Endothelial cell of umbilical vein (primary cell): ENCODE data around the gene SORL1. TPM values are rescaled to one million over a fixed set of nuclear protein-coding genes. Genes with fewer than 3 reads are reported as not detected.

Source experiments
- BruUV-seq: library from RNA; stranded (reverse); fragments of 400-500 nt; replicated peaks from 2 replicates; lab custom pipeline; 2021; lab: Mats Ljungman, UMichigan
- CTCF ChIA-PET: fragments of 300-600, 350-600 bp; sonication (Branson Sonifier 250); formaldehyde crosslinking; loops from one replicate; lab custom pipeline; 2021; ENCODE audit warnings: antibody characterized with exemption, inconsistent platforms; lab: Charles Lee
- POLR2A ChIA-PET: fragments of 300-600, 350-600 bp; sonication (Branson Sonifier 250); formaldehyde crosslinking; loops from one replicate; lab custom pipeline; 2021; ENCODE audit warnings: antibody characterized with exemption, inconsistent platforms; lab: Charles Lee
- DNase-seq: peaks from one replicate; pipeline ENCODE4 v3.0.0-alpha.2; 2011; ENCODE audit warnings: low read depth, low spot score
- FAIRE-seq: peaks from 2 replicates; lab custom pipeline; 2011; peaks lifted over from hg19 to GRCh38; lab: Jason Lieb, UNC
- H2AFZ ChIP-seq: 2 replicates; pipeline ENCODE4 v1.6.0; 2012; ENCODE audit warnings: low read depth, low read length, control low read depth, inconsistent platforms
- H3K27ac ChIP-seq: 2 replicates; pipeline ENCODE4 v1.5.1; 2011; ENCODE audit warnings: low read depth, mild to moderate bottlenecking, control low read depth, low read length, moderate library complexity; ENCODE audit not compliant: insufficient read depth
- H3K27me3 ChIP-seq, 2 experiments: 2 replicates each; pipeline versions ENCODE4 v1.6.0 to v1.6.1; 2011; ENCODE audit warnings: low read length in 2 of 2, mixed read lengths in 1 of 2; ENCODE audit not compliant: control insufficient read depth in 2 of 2, insufficient read depth in 2 of 2
- H3K36me3 ChIP-seq, 2 experiments: 2 replicates in 1 of 2; 3 replicates in 1 of 2; pipeline ENCODE4 v1.5.1; 2011; ENCODE audit warnings: low read length in 2 of 2, mild to moderate bottlenecking in 1 of 2, moderate library complexity in 1 of 2; ENCODE audit not compliant: control insufficient read depth in 2 of 2, insufficient read depth in 2 of 2; ENCODE audit errors: extremely low read depth in 1 of 2
- H3K4me1 ChIP-seq: 3 replicates; pipeline ENCODE4 v1.5.1; 2011; ENCODE audit warnings: mild to moderate bottlenecking, low read length; ENCODE audit not compliant: control insufficient read depth, insufficient read depth; ENCODE audit errors: extremely low read depth
- H3K4me2 ChIP-seq: 2 replicates; pipeline ENCODE4 v1.6.1; 2011; ENCODE audit warnings: low read length, control low read depth, mixed read lengths; ENCODE audit not compliant: insufficient read depth
- H3K4me3 ChIP-seq, 3 experiments: fragments of 200-600 bp in 1 of 3; sonication (generic), shearing (Covaris generic) in 1 of 3; replicated peaks in 1 of 3; 2 replicates each; pipeline ENCODE4 v1.5.1; 2011 to 2016; ENCODE audit warnings: control low read depth in 3 of 3, low read length in 3 of 3, mild to moderate bottlenecking in 2 of 3, inconsistent platforms in 1 of 3, low read depth in 1 of 3, moderate library complexity in 1 of 3; ENCODE audit not compliant: insufficient read depth in 1 of 3
- H3K79me2 ChIP-seq: 2 replicates; pipeline ENCODE4 v1.6.0; 2012; ENCODE audit warnings: low read length, inconsistent platforms; ENCODE audit not compliant: control insufficient read depth, insufficient read depth
- H3K9ac ChIP-seq: replicated peaks from 2 replicates; pipeline ENCODE3; 2011; ENCODE audit warnings: low read length, control low read depth; ENCODE audit not compliant: insufficient read depth; ENCODE audit errors: extremely low read depth
- H3K9me1 ChIP-seq: replicated peaks from 3 replicates; pipeline ENCODE4 v1.6.0; 2011; ENCODE audit warnings: mild to moderate bottlenecking, low read length; ENCODE audit not compliant: control insufficient read depth, insufficient read depth; ENCODE audit errors: extremely low read depth
- H3K9me3 ChIP-seq: replicated peaks from 2 replicates; pipeline ENCODE4 v1.5.1; 2012; ENCODE audit warnings: low read length, inconsistent platforms; ENCODE audit not compliant: control insufficient read depth, insufficient read depth
- H4K20me1 ChIP-seq: replicated peaks from 2 replicates; pipeline ENCODE3; 2011; ENCODE audit warnings: mild to moderate bottlenecking, low read length; ENCODE audit not compliant: control insufficient read depth, insufficient read depth; ENCODE audit errors: extremely low read depth
- CTCF ChIP-seq, 2 donors: IDR thresholded peaks; 1 replicate in 1 of 2; 2 replicates in 1 of 2; pipeline ENCODE4 v1.5.1; 2011; ENCODE audit warnings: low read length in 2 of 2, mild to moderate bottlenecking in 2 of 2, moderate library complexity in 2 of 2, control low read depth in 1 of 2, inconsistent platforms in 1 of 2, low read depth in 1 of 2; ENCODE audit not compliant: insufficient read depth in 1 of 2; ENCODE audit errors: extremely low read depth in 1 of 2
- EZH2 ChIP-seq: IDR thresholded peaks from 2 replicates; pipeline ENCODE4 v1.6.1; 2012; ENCODE audit warnings: borderline replicate concordance, low read depth, mild to moderate bottlenecking, moderate library complexity, low read length, inconsistent platforms; ENCODE audit not compliant: severe bottlenecking
- FOS ChIP-seq: IDR thresholded peaks from 2 replicates; pipeline ENCODE4 v1.6.1; 2011; ENCODE audit warnings: mild to moderate bottlenecking, low read length, moderate library complexity, borderline replicate concordance; ENCODE audit not compliant: insufficient read depth
- GATA2 ChIP-seq: IDR thresholded peaks from 2 replicates; pipeline ENCODE4 v1.7.0; 2011; ENCODE audit warnings: low read depth, mild to moderate bottlenecking, moderate library complexity, mixed read lengths, low read length; ENCODE audit not compliant: insufficient read length, insufficient read depth
- JUN ChIP-seq: IDR thresholded peaks from 2 replicates; pipeline ENCODE4 v1.6.1; 2011; ENCODE audit warnings: borderline replicate concordance, low read depth; ENCODE audit not compliant: insufficient read length, insufficient read depth
- MAX ChIP-seq: IDR thresholded peaks from 2 replicates; pipeline ENCODE4 v1.6.1; 2011; ENCODE audit not compliant: insufficient read depth, insufficient read length
- MYC ChIP-seq: IDR thresholded peaks from one replicate; pipeline ENCODE4 v1.6.1; 2011; ENCODE audit warnings: mild to moderate bottlenecking, low read depth, low read length
- POLR2A ChIP-seq: IDR thresholded peaks from 2 replicates; pipeline ENCODE4 v1.6.1; 2012; ENCODE audit warnings: low read depth, mild to moderate bottlenecking, control low read depth, low read length
- POLR2AphosphoS5 ChIP-seq: IDR thresholded peaks from 2 replicates; pipeline ENCODE4 v1.6.1; 2012; ENCODE audit warnings: low read depth, mild to moderate bottlenecking, control low read depth, low read length, moderate library complexity; ENCODE audit not compliant: insufficient read depth
- dilution Hi-C: fragments of 300-500 bp; cut with MboI; formaldehyde crosslinking; loops from one replicate; pipeline ENCODE4 v1.15.0; 2019; ENCODE audit warnings: low sequenced_read_pairs; ENCODE audit not compliant: extremely low pct_ligation_motif_present
- intact Hi-C: fragments of 100-400 bp; cut with micrococcal nuclease; formaldehyde crosslinking; loops from one replicate; pipeline ENCODE4 v1.10.0; 2022
- polyA plus RNA-seq, 4 experiments: library from polyadenylated mRNA; depleted of rRNA in 3 of 4; stranded (reverse) in 3 of 4; unstranded in 1 of 4; fragments of >200 nt; gene quantifications; 2 replicates each; pipeline versions ENCODE4 v1.2.1 to v1.2.3, GENCODE V29; 2011 to 2012; ENCODE audit warnings: missing spikeins in 1 of 4
- total RNA-seq: library from RNA; stranded (reverse); gene quantifications from 2 replicates; pipeline ENCODE4 v1.2.3, GENCODE V29; 2021

Gene SORL1
- total and polyA plus RNA-seq, 2 donors (not counting 3 experiments of a cell fraction or from before 2014, with no cell fraction given): 0.17 to 0.31 TPM

- H3K27ac ChIP-seq: no peak overlapping the region
- TF ChIP-seq JUN (no peak), MYC (no peak), EZH2 (no peak), POLR2A (no peak), FOS (no peak), MAX (no peak), POLR2AphosphoS5 (no peak), CTCF (IDR thresholded peaks at IDR 0.05; ENCODE audit: extremely low read depth in 1 of 2, insufficient read depth in 1 of 2, low read depth in 1 of 2, low read length in 2 of 2) (no peak), GATA2 (no peak)
- intact Hi-C loops (no loop called here), dilution Hi-C loops (no loop called here)
- H3K9me1 ChIP-seq: no peaks in the 10 kb centered on the region
- DNase-seq: no peak
- H3K4me1 ChIP-seq: no peaks in the 10 kb centered on the region
- no peaks in the 10 kb centered on the region for H3K36me3 ChIP-seq
- ChIA-PET POLR2A (no interaction called here), CTCF (no interaction called here)
- no peaks in the 10 kb centered on the region for H3K9me3 ChIP-seq
- peaks cover 2% of the 10 kb centered on the region in 2 experiments for H3K27me3 ChIP-seq
- H2AFZ ChIP-seq: no peak overlapping the region
- no TSS peak for BruUV-seq
- no peak overlapping the region for H3K4me2 ChIP-seq
- no peak overlapping the region for H3K9ac ChIP-seq
- FAIRE-seq: no peak
- no peaks in the 10 kb centered on the region for H4K20me1 ChIP-seq
- H3K4me3 ChIP-seq: no peak overlapping the region
- no peaks in the 10 kb centered on the region for H3K79me2 ChIP-seq
These were observed 154.2 kb downstream of the SORL1 start for GRCh38 chr11:121606354-121606753.
